GM12878 (cell line): ENCODE results near the gene EXOC7. TPM values are rescaled to one million over a fixed set of nuclear protein-coding genes. Genes with fewer than 3 reads are reported as not detected.

Experiments used
- ATAC-seq: fragments of 200-7000 bp; cut with Tn5 transposase; 3 replicates; pipeline ENCODE4 v1.9.1; 2020; ENCODE audit warnings: mild to moderate bottlenecking, moderate library complexity
- BruUV-seq: library from RNA; stranded (reverse); fragments of 400-500 nt; replicated peaks from 2 replicates; lab custom pipeline; 2021; lab: Mats Ljungman, UMichigan
- CTCF ChIA-PET: fragments of 300-600 bp; sonication (Branson Sonifier 250); formaldehyde crosslinking; extraction: SDS; loops from one replicate; lab custom pipeline; 2021; ENCODE audit warnings: inconsistent platforms; lab: Yijun Ruan, JAX
- POLR2A ChIA-PET: fragments of 350-600 bp; formaldehyde crosslinking; extraction: SDS; loops from one replicate; lab custom pipeline; 2021; ENCODE audit warnings: inconsistent platforms; lab: Charles Lee
- RAD21 ChIA-PET: fragments of 300-600 bp; sonication (Branson Sonifier 250); formaldehyde crosslinking; loops from one replicate; lab custom pipeline; 2023; ENCODE audit warnings: antibody characterized with exemption; ENCODE audit not compliant: unreplicated experiment; lab: Charles Lee
- SMC1A ChIA-PET: fragments of 300-600 bp; sonication (Branson Sonifier 250); formaldehyde crosslinking; loops from one replicate; lab custom pipeline; 2023; ENCODE audit not compliant: unreplicated experiment, uncharacterized antibody; lab: Charles Lee
- DNase-seq: peaks from one replicate; pipeline ENCODE4 v3.0.0-alpha.2; 2011; ENCODE audit warnings: low read depth, low spot score
- FAIRE-seq: peaks from 3 replicates; lab custom pipeline; 2011; peaks lifted over from hg19 to GRCh38; lab: Jason Lieb, UNC
- H2AFZ ChIP-seq: 2 replicates; pipeline ENCODE4 v1.6.0; 2011; ENCODE audit warnings: low read depth, low read length, control low read depth; ENCODE audit not compliant: control insufficient read depth
- H3K27ac ChIP-seq: 2 replicates; pipeline ENCODE4 v1.5.1; 2011; ENCODE audit warnings: control low read depth; ENCODE audit not compliant: control insufficient read depth, insufficient read depth
- H3K27me3 ChIP-seq, 2 experiments: replicated peaks in 1 of 2; 2 replicates each; pipeline versions ENCODE4 v1.6.0 to v1.6.1; 2011; ENCODE audit warnings: low read length in 1 of 2; ENCODE audit not compliant: control insufficient read depth in 2 of 2, insufficient read depth in 2 of 2
- H3K36me3 ChIP-seq, 2 experiments: 2 replicates each; pipeline ENCODE4 v1.5.1; 2011; ENCODE audit warnings: low read length in 1 of 2; ENCODE audit not compliant: control insufficient read depth in 2 of 2, insufficient read depth in 2 of 2
- H3K4me1 ChIP-seq: 2 replicates; pipeline ENCODE4 v1.6.1; 2011; ENCODE audit warnings: mild to moderate bottlenecking, low read length, moderate library complexity, mixed read lengths; ENCODE audit not compliant: control insufficient read depth, insufficient read depth
- H3K4me2 ChIP-seq: 2 replicates; pipeline ENCODE4 v1.6.0; 2011; ENCODE audit warnings: control low read depth; ENCODE audit not compliant: control insufficient read depth, insufficient read depth
- H3K4me3 ChIP-seq: fragments of 200-600 bp; sonication (generic); 2 replicates; pipeline ENCODE4 v1.5.1; 2016
- H3K79me2 ChIP-seq: 2 replicates; pipeline ENCODE4 v1.6.0; 2011; ENCODE audit warnings: low read length; ENCODE audit not compliant: control insufficient read depth, insufficient read depth
- H3K9ac ChIP-seq: 2 replicates; pipeline ENCODE4 v1.8.0; 2011; ENCODE audit warnings: low read length, control low read depth, mixed read lengths; ENCODE audit not compliant: control insufficient read depth, insufficient read depth
- H3K9me3 ChIP-seq: replicated peaks from 3 replicates; pipeline ENCODE4 v1.5.1; 2011; ENCODE audit warnings: mild to moderate bottlenecking, low read length; ENCODE audit not compliant: control insufficient read depth, insufficient read depth
- H4K20me1 ChIP-seq: 2 replicates; pipeline ENCODE4 v1.6.0; 2011; ENCODE audit not compliant: control insufficient read depth, insufficient read depth
- BHLHE40 ChIP-seq, 2 experiments: fragments of 450-650 bp in 1 of 2; IDR thresholded peaks; 2 replicates each; pipeline ENCODE4 v1.6.1; 2011 to 2017; ENCODE audit warnings: low read depth in 2 of 2, borderline replicate concordance in 1 of 2, improper control_type of control experiment in 1 of 2, low read length in 1 of 2, mild to moderate bottlenecking in 1 of 2
- CREB1 ChIP-seq: IDR thresholded peaks from 2 replicates; pipeline ENCODE4 v1.6.1; 2012; ENCODE audit warnings: low read depth, mild to moderate bottlenecking, inconsistent platforms
- EZH2 ChIP-seq: IDR thresholded peaks from 2 replicates; pipeline ENCODE4 v1.6.1; 2012; ENCODE audit warnings: low read depth, mild to moderate bottlenecking, control low read depth, inconsistent platforms, low read length, borderline replicate concordance; ENCODE audit not compliant: control insufficient read depth
- FOXK2 ChIP-seq: fragments of 450-650 bp; IDR thresholded peaks from 2 replicates; pipeline ENCODE4 v1.6.1; 2017; ENCODE audit warnings: mild to moderate bottlenecking, moderate library complexity
- FOXM1 ChIP-seq: IDR thresholded peaks from 2 replicates; pipeline ENCODE4 v1.6.1; 2012; ENCODE audit warnings: low read depth, mild to moderate bottlenecking, inconsistent platforms, low read length, moderate library complexity
- JUND ChIP-seq: IDR thresholded peaks from 2 replicates; pipeline ENCODE4 v1.6.1; 2012; ENCODE audit warnings: low read depth, mild to moderate bottlenecking, low read length, improper control_type of control experiment, moderate library complexity
- MYB ChIP-seq: fragments of 150-350 bp; IDR thresholded peaks from 2 replicates; pipeline ENCODE4 v1.6.1; 2014; ENCODE audit warnings: mild to moderate bottlenecking, low read depth, low read length, borderline replicate concordance
- PRDM15 ChIP-seq: fragments of 450-650 bp; formaldehyde crosslinking; IDR thresholded peaks from 2 replicates; pipeline ENCODE4 v1.4.0; 2020; ENCODE audit warnings: mild to moderate bottlenecking, moderate library complexity
- ZNF592 ChIP-seq: fragments of 450-650 bp; IDR thresholded peaks from 2 replicates; pipeline ENCODE4 v1.6.1; 2017; ENCODE audit warnings: mild to moderate bottlenecking, moderate library complexity
- ZNF622 ChIP-seq: fragments of 450-650 bp; IDR thresholded peaks from 2 replicates; pipeline ENCODE4 v1.6.1; 2017; ENCODE audit warnings: mild to moderate bottlenecking, inconsistent platforms
- WGBS: methylation state at CpG from one replicate; pipeline ENCODE4 v1.1.6; 2016; ENCODE audit warnings: low lambda C conversion rate; ENCODE audit not compliant: insufficient replicate concordance, insufficient coverage; ENCODE audit errors: missing lambda C conversion rate; 5-methylcytosine and 5-hydroxymethylcytosine counted together
- in situ Hi-C: fragments of 300-500 bp; cut with MboI; formaldehyde crosslinking; loops from 9 replicates; pipeline ENCODE4 v1.14.3; 2018; ENCODE audit warnings: mixed read lengths
- intact Hi-C: fragments of 100-400 bp; cut with micrococcal nuclease; formaldehyde crosslinking; loops from one replicate; pipeline ENCODE4 v1.14.2; 2022; ENCODE audit not compliant: unreplicated experiment
- polyA plus RNA-seq, 11 experiments: library from polyadenylated mRNA; depleted of rRNA in 4 of 11; unstranded in 6 of 11; stranded (reverse) in 5 of 11; fragments of >200 nt; fragmentation: Nextera tagmentation in 4 of 11; fragmentation: Illumina TruSeq in 1 of 11; extraction: Ambion mirVana in 4 of 11; extraction: Trizol in 1 of 11; gene quantifications; 1 replicate in 1 of 11; 2 replicates in 10 of 11; pipeline versions ENCODE4 v1.2.1 to v1.2.3, GENCODE V29; 2011 to 2016; ENCODE audit warnings: inconsistent platforms in 2 of 11, missing spikeins in 2 of 11, low read depth in 1 of 11
- total RNA-seq, 4 experiments: library from RNA; depleted of rRNA in 3 of 4; stranded (reverse); fragments of >200 nt in 3 of 4; fragmentation: Illumina TruSeq in 1 of 4; extraction: Trizol in 1 of 4; gene quantifications; 2 replicates each; pipeline versions ENCODE4 v1.2.1 to v1.2.3, GENCODE V29; 2013 to 2021

Gene EXOC7
- total and polyA plus RNA-seq, 10 of the 15 experiments (the other 5 are each of a cell fraction or from before 2014, with no cell fraction given), result 18.8 to 71.3 (median 48.2) TPM

GRCh38 chr17:76125922-76126321, 22.3 kb upstream of the EXOC7 start:
- no peaks in the 10 kb centered on the region for H4K20me1 ChIP-seq
- 100% methylated on average over 1 of the region's 1 CpG for WGBS
- in situ Hi-C loops, result no loop called here

More at GRCh38 chr17:76125922-76126321, 22.3 kb upstream of the EXOC7 start:
- BruUV-seq, result no TSS peak
- DNase-seq (no peak), ATAC-seq (no peak), FAIRE-seq (no peak)
- no peak for TF ChIP-seq FOXM1
- TF ChIP-seq CREB1, result no peak
- no peak for TF ChIP-seq MYB
- TF ChIP-seq PRDM15, result no peak
- no peak for TF ChIP-seq ZNF622
- TF ChIP-seq EZH2, result no peak
- TF ChIP-seq JUND, result no peak
- TF ChIP-seq ZNF592, result no peak
- TF ChIP-seq FOXK2, result no peak
- no peak for TF ChIP-seq BHLHE40 (IDR thresholded peaks at IDR 0.05; ENCODE audit: borderline replicate concordance in 1 of 2, low read depth in 2 of 2, low read length in 1 of 2)
- Histone ChIP-seq H3K4me1 (peaks cover 6% of the 10 kb centered on the region), H3K79me2 (no peaks in the 10 kb centered on the region), H3K27me3 (no peaks in the 10 kb centered on the region), H3K36me3 (no peaks in the 10 kb centered on the region), H3K27ac (no peak overlapping the region), H3K4me3 (no peak overlapping the region), H3K4me2 (no peak overlapping the region), H3K9ac (no peak overlapping the region), H2AFZ (no peak overlapping the region), H3K9me3 (no peaks in the 10 kb centered on the region)
- POLR2A ChIA-PET, result interaction anchor here (0.8 to 2.8 kb wide), 3 partner anchors 54 to 147 kb away, joined by 3 to 11 read pairs (median 3); no protein-coding TSS in a partner anchor
- intact Hi-C loops, result loop anchor here (10.0 kb wide), 1 partner anchor 259 kb away; the partner anchor contains the start of gene SPHK1
- RAD21 ChIA-PET, result interaction anchor here (0.7 to 9.5 kb wide), 8 partner anchors 55 to 176 kb away, joined by 3 to 125 read pairs (median 12); partner anchors contain the start of gene UBALD2
- CTCF ChIA-PET, result interaction anchor here (0.7 to 18.3 kb wide), 20 partner anchors 8 to 220 kb away, joined by 3 to 316 read pairs (median 5); partner anchors contain the start of gene UBALD2
- SMC1A ChIA-PET, result interaction anchor here (0.8 to 9.0 kb wide), 12 partner anchors 19 to 173 kb away, joined by 3 to 77 read pairs (median 6); no protein-coding TSS in a partner anchor
